Smooth muscle cell of trachea (primary cell): Measurements from ENCODE around the gene ACAA2. TPM values are rescaled to one million over a fixed set of nuclear protein-coding genes. Genes with fewer than 3 reads are reported as not detected.

ENCODE experiments used
- total RNA-seq: library from RNA; depleted of rRNA; stranded (reverse); fragments of >200 nt; gene quantifications from 2 replicates; pipeline ENCODE4 v1.2.1, GENCODE V29; 2014

Gene ACAA2, protein sequence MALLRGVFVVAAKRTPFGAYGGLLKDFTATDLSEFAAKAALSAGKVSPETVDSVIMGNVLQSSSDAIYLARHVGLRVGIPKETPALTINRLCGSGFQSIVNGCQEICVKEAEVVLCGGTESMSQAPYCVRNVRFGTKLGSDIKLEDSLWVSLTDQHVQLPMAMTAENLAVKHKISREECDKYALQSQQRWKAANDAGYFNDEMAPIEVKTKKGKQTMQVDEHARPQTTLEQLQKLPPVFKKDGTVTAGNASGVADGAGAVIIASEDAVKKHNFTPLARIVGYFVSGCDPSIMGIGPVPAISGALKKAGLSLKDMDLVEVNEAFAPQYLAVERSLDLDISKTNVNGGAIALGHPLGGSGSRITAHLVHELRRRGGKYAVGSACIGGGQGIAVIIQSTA
- total RNA-seq = 45.0 and 57.6 TPM in 2 replicates

DNA sequence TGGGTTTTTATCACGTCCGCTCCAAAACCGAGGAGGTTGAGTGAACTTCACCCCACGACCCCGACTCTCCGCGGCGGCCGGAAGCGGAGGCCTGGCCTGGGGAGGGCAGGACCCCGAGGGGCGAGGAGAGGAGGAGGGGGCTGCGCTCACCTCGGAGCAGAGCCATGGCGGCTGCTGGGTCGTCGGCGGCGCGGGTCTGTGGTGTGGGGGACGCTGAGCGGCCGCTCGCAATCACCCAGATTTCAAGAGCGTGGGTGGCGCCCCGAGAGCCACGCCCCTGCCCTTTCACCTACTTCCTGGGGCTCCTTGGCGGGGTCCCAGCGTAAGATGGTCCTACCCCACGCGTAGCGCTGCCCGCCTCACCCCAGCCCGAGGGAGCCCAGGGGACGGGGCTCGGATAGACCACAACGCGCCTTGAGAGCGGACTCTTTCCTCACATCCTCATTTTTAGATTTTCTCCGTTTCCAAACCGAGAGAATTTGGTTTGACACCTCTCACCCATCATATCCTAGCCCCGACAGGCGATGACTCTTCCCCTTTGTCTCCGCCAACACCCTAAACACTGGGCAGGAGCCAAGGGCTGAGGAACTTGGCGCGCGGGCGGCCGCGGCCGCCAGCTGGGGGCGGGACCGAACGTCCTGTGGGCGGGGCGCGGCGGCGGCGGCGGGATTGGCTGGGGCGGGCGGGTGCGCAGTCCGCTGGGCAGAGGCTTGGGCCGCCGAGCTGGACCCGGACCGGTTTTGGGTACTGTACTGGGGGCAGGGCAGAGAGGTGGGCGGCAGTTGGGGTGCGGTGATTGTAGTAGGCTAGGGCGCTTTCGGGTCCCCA lies at the start of gene ACAA2:
TSS of gene ACAA2 (minus strand) at position 215 of the 828 bp plus-strand sequence. CDS start at position 166, 49 bp downstream.

